NCI-H2227 (cell line): ENCODE measurements around the gene VEZF1.

Experiments
- DNase-seq: peaks from one replicate; lab custom pipeline; 2025; ENCODE audit not compliant: unreplicated experiment; lab: John Stamatoyannopoulos, UW

VEZF1 gene

GRCh38 chr17:57999496-58000017, 11.5 kb upstream of the VEZF1 start:
- DNase-seq, result peak; percentile 83

GRCh38 chr17:57999010-57999495, 11.0 kb upstream of the VEZF1 start:
- DNase-seq, result no peak

GRCh38 chr17:57997085-57997809, 9.2 kb upstream of the VEZF1 start:
- DNase-seq, result no peak

- peak; percentile 74 for DNase-seq
Measured at GRCh38 chr17:57995076-57995956, 7.3 kb upstream of the VEZF1 start.

GRCh38 chr17:57994436-57994835, 6.4 kb upstream of the VEZF1 start:
- DNase-seq, result no peak

GRCh38 chr17:57993471-57994365, 5.7 kb upstream of the VEZF1 start:
- peak; percentile 33 for DNase-seq

GRCh38 chr17:57991537-57991936, 3.5 kb upstream of the VEZF1 start:
- DNase-seq, result no peak

GRCh38 chr17:57990037-57990436, 2.0 kb upstream of the VEZF1 start:
- no peak for DNase-seq

GRCh38 chr17:57988301-57989250, 522 bp upstream of the VEZF1 start:
- DNase-seq, result peak; percentile 88

- peak; percentile 40 for DNase-seq
Measured at GRCh38 chr17:57986841-57987580, 1.0 kb downstream of the VEZF1 start.

GRCh38 chr17:57985675-57985974, 2.4 kb downstream of the VEZF1 start:
- no peak for DNase-seq

- no peak for DNase-seq
Measured at GRCh38 chr17:57984936-57985674, 2.9 kb downstream of the VEZF1 start.

GRCh38 chr17:57984261-57984890, 3.7 kb downstream of the VEZF1 start:
- DNase-seq, result no peak

GRCh38 chr17:57983446-57983845, 4.6 kb downstream of the VEZF1 start:
- DNase-seq, result no peak

GRCh38 chr17:57982452-57983170, 5.4 kb downstream of the VEZF1 start:
- no peak for DNase-seq

GRCh38 chr17:57980522-57980921, 7.5 kb downstream of the VEZF1 start:
- DNase-seq, result no peak

- DNase-seq, result no peak
Measured at GRCh38 chr17:57979076-57979475, 9.0 kb downstream of the VEZF1 start.
